Stimulated activated CD4-positive, alpha-beta T cell treated with anti-CD3 and anti-CD28 coated beads, Interleukin-4, amount 100 ng/mL, for 24 hours (primary cell): Measurements from ENCODE around the gene PNPLA7.
"Not testable (repeated sequence)": the region's sequence is repeated elsewhere in the genome, so short reads cannot be mapped to it uniquely, and the experiment has no call there.

Experiments used
- DNase-seq: peaks from one replicate; pipeline ENCODE4 v3.0.0-alpha.2; 2020

PNPLA7 gene

GRCh38 chr9:137477778-137478612, 72.2 kb downstream of the PNPLA7 start:
- no peak for DNase-seq

GRCh38 chr9:137476856-137477255, 73.3 kb downstream of the PNPLA7 start:
- DNase-seq: no peak

DNA sequence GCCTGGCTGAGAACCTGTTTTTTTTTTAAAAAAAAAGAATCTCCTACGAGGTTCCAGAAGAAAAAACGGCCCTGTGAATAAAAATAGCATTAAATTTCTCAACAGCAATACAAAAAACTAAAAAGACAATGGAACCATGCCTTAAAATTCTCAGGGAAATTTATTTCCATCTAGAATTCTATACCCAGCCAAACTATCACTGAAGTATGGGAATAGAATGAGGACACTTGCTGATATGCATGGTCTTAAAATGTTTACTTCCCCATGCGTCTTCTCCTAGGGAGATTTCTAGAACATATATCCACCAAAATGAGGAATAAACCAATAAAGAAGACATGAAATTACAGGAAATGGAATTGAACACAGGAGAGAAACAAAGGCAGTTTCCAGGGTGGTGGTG, 74.5 kb downstream of the PNPLA7 start:
- DNase-seq: no peak

GRCh38 chr9:137474271-137474670, 75.9 kb downstream of the PNPLA7 start:
- DNase-seq: no peak

GRCh38 chr9:137470785-137471184, 79.4 kb downstream of the PNPLA7 start:
- no peak for DNase-seq

DNA sequence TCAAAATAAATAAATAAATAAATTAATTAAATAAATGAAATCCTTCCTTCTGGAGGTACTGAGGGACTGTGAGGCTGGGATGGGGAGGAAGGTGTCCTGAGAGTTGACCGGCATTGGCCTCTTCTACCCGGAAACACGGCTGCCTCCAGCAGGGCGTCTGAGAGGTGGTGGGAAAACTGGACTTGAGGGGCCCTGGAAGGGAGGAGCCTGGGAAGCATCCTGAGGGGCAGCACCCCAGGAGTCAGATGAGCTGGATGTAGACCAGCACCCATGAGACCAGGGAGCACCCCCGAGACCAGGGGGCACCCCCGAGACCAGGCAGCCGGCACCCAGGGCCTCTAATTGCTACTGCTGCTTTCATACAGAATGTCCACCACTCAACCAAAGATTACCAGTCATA, 82.3 kb downstream of the PNPLA7 start:
- no peak for DNase-seq

GRCh38 chr9:137467161-137467581, 83.0 kb downstream of the PNPLA7 start:
- no peak for DNase-seq

- DNase-seq: not testable (repeated sequence)
Observed at GRCh38 chr9:137466389-137467085, 83.7 kb downstream of the PNPLA7 start.

DNA sequence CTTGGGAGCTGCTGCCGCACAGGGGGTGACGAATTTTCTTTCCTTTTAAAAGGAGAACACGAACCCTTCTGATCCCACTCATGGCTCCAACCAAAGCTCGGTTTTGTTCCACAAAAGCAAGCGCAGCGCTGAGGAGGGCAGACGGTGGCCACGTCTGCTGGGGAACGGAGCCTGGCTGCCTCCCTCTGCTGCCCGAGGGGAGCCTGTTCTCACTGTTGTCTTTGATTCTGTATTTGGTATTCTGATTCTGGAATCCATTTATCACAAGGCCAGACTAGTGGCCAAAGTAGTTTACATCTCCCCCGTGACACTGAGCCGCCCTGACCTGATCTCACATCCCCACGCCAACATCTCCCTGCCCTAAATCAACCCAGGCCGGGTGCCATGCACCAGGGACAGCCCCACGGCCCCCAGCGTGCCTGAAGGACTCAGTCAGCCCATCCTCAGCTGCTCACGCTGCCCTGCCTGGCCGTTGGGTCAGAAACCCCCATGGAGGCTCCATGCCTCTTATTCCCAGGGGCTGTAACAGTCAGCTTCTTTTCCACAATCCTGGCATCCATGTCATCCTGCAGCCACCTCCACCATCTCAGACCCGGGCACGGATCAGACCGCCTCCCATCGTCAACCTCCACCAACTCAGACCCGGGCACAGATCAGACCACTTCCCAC, 84.3 kb downstream of the PNPLA7 start:
- no peak for DNase-seq

GRCh38 chr9:137465000-137465719, 85.0 kb downstream of the PNPLA7 start:
- DNase-seq: no peak

GRCh38 chr9:137464291-137464999, 85.8 kb downstream of the PNPLA7 start:
- DNase-seq: no peak

DNA sequence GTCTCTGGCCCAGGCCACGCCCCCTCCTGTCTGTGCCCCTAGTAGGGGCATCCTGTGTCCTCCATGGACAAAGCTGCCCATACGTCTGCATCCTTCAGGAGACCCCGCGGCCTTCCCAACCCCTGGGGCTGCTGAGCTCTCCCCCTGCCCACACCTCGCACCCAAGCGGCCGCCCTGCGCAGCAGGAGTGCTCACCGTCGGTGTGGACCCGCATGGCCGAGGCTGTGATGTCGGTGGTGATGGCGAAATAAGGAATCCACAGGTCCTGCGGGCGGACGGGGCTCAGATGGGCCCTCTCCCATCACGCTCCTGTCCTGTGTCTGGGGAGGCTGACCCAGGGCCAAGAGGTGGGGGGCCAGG, 86.3 kb downstream of the PNPLA7 start:
- no peak for DNase-seq

GRCh38 chr9:137462986-137463930, 86.9 kb downstream of the PNPLA7 start:
- no peak for DNase-seq

DNA sequence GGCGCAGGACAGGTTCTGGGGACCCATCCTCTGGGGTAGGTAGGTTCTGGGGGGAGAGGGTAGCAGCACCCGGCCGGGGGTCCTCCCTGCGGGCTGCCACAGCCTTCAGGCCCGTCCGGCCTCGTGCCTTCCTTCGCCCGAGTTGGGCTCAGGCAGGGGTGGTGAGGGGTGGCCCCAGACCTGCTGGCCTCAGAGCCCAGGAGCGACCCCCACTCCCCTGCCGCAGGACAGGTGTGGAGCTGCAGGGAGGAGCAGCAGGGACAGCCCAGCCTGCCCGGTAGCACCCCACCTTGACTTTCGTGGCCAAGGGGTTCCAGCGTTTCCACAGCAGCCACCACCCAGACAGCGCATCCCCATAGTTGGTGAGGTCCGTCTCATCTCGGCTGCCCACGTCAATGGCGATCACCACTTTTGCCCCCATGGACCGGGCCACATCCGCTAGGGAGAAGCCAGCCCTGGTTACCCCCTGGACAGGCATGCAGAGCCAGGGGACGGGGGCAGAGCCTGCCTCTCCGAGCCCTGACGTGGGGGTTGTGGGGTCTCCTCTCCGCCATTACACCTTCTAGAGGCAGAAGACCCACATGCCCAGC, 87.7 kb downstream of the PNPLA7 start:
- no peak for DNase-seq

DNA sequence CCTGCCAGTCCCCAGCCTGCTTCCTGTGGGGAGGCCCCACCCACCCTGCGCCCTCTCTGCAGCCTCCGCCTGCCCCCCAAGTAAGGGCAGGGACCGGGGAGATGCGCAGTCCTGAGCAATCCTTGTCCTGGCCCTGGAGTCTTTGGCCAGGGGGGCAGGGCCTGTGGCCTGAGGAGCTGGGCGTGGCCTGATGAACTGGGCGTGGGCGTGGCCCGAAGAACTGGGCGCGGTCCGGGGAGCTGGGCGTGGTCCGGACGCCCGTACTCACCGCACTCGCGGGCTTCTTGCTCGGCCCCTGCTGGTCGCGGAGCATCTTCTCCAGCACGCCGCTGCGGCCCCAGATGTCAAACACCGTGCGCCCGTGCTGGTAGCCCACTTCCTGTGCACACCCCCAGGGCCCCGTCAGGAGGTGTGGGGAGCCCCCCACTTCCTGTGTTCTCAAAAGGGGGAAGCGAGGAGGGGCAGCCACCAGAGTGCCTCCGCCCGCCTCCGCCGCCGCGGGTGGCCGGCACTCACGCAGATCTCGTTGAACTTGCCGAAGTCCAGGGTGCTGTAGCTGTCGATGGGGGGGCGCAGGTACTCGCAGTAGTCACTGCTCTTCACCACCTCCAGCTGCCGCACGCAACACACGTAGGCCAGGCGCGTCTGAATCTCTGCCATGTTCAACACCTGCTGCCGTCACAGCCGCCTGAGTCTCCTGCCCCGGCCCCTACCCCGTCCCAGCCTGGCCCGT, 88.4 kb downstream of the PNPLA7 start:
- DNase-seq: peak; percentile 71

GRCh38 chr9:137461316-137461662, 88.9 kb downstream of the PNPLA7 start:
- DNase-seq: no peak

GRCh38 chr9:137460363-137461315, 89.6 kb downstream of the PNPLA7 start:
- no peak for DNase-seq

DNA sequence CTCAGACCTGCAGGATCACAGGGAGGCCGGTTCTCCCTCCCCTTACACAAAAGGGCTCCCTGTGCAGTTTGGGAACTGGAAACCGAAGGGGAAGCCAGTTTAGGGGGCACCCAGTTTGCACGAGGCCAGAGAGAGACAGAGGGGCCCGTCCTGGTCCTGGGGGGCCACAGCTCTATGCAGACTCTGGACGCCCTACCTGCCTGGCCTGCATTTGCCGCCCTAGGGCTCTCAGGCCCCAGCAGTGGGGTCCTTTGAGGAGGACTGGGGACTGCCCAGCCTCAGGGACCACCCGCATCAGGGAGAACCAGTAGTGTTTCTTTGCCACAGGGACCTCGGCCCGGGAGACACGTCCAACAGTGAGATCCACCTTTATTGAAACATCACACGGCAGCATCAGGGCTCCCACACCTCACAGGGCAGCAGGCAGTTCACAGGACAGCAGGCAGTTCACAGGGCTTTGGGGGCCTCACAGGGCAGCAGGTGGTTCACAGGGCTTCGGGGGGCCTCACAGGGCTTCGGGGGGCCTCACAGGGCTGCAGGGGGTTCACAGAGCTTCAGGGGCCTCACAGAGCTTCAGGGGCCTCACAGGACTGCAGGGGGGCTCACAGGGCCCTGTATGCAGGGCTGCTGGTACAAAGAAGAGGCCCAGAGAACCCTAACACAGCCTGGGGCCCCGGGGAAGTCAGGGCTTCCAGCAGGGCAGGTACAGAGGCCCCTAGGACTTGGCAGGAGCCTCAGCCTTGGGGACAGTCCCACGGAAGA, 90.4 kb downstream of the PNPLA7 start:
- DNase-seq: no peak
